GM11168 (cell line): Measurements from ENCODE around the gene SCFD1.
"Not testable (repeated sequence)": the region's sequence is repeated elsewhere in the genome, so short reads cannot be mapped to it uniquely, and the experiment has no call there.

Experiments
- in situ Hi-C: fragments of 300-500 bp; cut with MboI; formaldehyde crosslinking; loops from one replicate; pipeline ENCODE4 v1.12.0; 2022; ENCODE audit warnings: low sequenced_read_pairs; ENCODE audit not compliant: unreplicated experiment

SCFD1 gene

DNA sequence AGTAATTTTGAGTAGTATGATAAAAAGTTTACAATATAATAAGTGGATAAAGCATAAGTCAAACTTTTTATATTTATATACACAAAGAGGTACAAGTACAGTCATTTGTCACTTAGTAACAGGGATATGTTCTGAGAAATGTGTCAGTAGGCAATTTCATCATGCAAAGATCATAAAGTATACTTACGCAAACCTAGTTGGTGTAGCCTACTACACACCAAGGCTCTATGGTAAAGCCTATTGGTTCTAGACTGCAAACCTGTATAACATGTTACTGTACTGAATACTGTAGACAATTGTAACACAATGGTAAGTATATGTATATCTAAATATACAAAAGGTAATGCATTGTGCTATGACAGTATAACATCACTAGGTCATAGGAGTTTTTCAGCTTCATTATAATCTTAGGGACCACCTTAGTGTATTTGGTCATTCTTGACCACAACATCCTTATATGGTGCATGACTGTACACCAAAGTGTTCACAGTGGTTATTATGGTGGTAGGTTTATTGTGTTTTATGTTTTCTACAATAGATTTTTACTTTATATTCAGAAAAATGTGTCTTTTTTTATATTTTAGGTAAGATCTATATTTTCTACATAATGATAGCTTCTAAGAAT, 14.9 kb upstream of the SCFD1 start:
- in situ Hi-C loops: no loop called here

- in situ Hi-C loops: no loop called here
Observed at GRCh38 chr14:30608533-30609006, 13.5 kb upstream of the SCFD1 start.

DNA sequence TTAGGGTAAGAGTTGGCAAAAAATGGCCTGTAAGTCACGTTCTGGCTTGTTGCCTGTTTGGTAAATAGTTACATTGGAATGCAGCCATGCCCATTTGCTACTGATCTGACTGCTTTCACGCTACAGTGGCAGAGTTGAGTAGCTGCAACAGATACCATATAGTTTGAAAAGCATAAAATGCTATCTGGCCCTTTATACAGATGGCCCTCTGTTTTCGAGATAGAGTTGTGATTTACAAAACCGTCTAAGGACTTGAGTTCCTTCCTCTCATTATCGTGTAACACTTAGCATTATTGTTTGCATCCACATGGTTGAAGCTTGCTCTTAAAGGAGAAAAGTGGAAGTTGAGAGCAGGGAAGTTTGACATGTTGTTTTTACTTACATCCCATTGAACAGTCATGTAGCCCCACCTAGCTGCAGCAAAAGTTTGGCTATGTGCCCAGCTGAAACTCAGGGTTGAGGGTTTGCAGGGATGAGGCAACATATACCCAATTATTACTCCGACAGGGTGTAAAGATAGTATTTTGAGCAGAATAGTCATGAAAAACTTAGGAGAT, 11.3 kb upstream of the SCFD1 start:
- in situ Hi-C loops: no loop called here

- in situ Hi-C loops: no loop called here
Observed at GRCh38 chr14:30614155-30614554, 8.0 kb upstream of the SCFD1 start.

- in situ Hi-C loops: no loop called here
Observed at GRCh38 chr14:30620178-30620577, 1.9 kb upstream of the SCFD1 start.

DNA sequence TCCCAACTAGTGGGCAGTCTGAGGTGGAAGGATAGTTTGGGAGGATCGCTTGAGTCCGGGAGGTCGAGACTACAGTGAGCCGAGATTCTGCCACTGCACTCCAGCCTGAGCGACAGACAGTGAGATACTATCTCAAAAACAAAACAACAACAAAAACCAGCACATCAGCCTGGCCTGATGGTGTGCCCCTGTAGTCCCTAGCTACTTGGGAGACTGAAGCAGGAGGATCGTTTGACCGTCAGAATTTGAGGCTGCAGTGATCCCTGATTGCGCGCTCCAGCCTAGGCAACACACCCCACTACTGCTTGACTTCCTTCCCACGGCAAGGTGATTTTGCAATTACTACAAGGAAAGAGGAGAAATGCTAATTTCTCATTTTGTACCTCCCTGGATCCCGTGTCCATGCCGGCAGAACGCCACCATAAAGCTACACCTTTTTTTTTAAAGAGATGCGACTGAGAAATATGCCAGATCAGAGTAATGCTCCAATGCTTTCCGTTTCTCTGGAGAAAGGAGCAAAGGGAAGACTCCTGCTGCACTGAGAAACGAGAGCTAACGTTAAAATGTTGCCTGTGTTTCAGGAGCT, 672 bp upstream of the SCFD1 start:
- in situ Hi-C loops: no loop called here

DNA sequence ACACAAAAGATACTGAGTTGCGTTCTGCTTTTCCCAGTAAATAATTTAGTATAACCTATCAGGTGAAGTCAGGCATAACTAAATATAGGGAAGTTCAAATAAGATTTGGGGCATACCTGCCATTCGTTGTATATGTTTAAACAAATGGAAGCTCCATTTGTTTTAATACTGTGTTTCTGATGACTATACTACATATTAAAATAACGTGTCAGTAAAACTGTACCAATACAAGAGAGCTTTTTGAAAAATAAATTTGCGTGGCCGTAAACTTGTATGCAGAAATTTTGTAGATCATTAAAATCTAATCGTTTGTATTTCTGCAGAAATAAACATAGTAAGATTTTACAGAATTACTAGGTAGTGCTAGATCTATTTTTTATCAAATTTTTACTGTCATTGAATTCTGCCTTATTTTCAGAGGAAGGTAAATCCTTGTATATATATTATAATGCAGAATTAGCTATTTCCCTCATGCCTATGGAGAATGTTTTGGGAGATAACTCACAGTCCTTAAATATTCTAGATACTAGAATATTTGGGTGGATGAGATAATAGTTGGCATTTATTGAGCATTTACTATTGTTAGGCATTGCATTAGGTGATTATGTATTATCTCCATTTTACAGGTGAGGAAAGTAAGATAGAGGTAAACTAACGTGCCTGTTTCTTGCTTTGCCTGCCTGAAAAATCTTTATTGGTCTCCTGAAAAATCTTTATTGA, 1.5 kb downstream of the SCFD1 start:
- in situ Hi-C loops: no loop called here

DNA sequence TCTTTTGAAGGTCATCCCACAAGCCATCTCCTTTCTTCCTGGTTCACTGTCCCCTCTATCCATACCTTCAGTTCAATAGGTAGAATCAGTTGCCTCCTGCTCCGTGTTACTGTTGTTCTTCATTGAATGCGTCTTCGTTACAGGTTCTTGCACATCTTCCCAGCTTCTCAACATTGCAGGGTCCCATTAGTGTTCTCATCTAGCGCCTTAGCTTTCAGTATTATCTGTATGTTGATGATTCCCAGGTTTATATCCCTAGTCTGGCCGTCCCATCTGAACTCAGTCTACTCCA, 2.0 kb downstream of the SCFD1 start:
- in situ Hi-C loops: no loop called here

DNA sequence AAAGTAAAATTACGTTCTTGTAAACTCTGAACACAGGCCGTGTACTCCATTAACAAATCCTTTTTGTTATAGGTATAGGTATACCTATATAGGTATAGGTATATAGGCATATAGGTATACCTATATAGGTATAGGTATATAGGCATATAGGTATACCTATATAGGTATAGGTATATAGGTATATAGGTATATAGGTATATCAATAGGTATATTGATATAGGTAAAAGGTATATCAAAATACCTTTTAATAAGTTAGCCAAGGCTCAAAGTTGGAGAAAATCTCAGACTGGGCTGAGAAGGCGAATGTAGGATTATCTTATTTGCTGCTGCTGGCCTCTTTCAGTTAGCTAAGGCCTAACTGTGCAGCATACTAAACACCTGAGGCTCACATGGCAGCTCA, 3.4 kb downstream of the SCFD1 start:
- in situ Hi-C loops: no loop called here

- in situ Hi-C loops: not testable (repeated sequence)
Observed at GRCh38 chr14:30629432-30629831, 7.3 kb downstream of the SCFD1 start.

DNA sequence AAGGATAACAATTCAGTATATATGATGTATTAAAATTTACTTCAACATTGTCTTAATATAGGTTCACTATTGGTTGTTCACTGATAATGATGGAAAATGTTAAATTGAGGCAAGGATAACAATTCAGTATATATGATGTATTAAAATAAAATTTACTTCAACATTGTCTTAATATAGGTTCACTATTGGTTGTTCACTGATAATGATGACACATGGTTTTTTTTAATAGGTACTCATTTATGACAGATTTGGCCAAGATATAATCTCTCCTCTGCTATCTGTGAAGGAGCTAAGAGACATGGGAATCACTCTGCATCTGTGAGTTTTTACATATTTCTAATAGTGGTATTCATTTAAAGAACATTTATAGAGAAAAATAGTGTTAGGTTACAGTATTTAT, 8.1 kb downstream of the SCFD1 start:
- in situ Hi-C loops: no loop called here

DNA sequence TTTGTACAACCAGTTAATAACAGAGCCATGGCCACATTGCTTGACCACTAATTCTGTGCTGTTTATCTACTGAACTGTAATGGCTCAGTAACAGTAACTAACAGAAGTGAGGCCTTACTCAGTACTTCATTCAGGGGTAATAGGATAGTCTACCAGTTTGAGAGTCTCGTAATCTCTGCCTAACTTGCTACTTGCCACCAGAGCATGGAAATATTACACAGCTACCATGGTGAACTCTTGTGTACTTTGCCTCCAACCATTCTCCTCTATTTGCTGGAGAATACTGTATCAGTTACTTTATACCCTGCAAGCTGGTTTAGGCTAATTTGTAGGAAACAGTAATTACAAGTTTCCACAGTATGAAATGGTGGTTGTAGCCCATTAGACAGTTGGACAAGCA, 10.6 kb downstream of the SCFD1 start:
- in situ Hi-C loops: no loop called here

DNA sequence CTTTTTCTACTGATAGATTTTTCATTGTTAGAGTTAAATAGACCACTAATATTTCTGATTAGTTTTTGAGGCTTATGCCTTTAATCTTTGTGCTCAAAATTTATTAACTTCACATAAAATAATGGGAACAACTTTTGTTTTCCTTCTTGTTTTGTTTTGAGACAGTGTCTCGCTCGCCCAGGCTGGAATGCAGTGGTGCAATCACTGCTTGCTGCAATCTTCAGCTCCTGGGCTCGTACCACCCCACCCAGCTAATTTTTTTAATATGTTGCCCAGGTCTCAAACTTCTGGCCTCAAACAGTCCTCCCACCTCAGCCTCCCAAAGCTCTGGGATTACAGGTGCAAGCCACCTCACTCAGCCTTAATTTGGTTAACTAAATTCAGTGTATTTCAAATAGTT, 16.8 kb downstream of the SCFD1 start:
- in situ Hi-C loops: no loop called here

DNA sequence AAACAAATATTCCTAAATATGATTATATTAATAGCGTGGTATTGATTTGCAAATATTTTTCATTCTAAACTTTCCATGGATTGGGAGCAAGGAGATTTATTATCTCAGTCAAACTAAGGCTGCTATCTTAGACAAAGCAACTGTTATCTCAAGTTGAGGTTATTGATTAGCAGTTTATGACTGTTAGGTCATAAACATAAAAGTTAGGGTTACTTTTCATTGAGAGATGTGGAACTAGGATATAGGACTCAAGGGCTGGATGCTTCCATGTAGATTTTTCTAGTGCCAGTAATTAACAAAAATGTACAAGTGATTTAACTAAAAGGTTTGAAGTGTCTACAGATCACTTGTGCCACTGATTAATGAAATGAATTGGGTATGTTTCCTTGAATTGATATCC, 19.1 kb downstream of the SCFD1 start:
- in situ Hi-C loops: no loop called here

GRCh38 chr14:30644462-30644861, 22.3 kb downstream of the SCFD1 start:
- in situ Hi-C loops: not testable (repeated sequence)

DNA sequence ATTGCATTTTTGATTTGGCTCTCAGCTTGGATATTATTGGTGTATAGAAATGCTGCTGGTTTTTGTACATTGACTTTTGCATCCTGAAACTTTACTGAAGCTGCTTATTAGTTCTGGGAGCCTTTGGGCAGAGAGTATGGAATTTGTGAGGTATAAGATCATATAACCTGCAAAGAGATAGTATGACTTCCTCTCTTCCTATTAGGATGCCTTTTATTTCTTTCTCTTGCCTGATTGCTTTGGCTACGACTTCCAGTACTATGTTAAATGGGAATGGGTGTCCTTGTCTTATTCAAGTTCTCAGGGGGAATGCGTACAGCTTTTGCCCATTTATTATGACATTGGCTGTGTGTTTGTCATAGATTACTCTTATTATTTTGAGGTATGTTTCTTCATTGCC, 23.5 kb downstream of the SCFD1 start:
- in situ Hi-C loops: no loop called here

DNA sequence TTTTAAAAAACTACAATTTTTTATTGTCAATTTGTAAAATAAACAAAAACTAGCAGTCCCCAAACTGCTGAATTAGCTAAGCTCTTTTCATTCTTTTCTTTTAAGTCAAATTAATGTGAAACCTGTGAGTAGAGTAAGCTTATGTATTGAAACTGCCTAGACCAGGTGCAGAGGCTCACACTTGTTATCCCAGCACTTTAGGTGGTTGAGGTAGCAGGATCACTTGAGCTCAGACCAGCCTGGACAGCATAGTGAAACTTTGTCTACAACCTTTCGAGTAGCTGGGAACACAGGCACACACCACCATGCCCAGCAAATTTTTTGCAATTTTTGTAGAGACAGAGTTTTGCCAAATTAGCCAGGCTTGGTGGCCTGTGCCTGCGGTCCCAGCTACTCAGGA, 26.4 kb downstream of the SCFD1 start:
- in situ Hi-C loops: no loop called here

- in situ Hi-C loops: loop anchor here (10.0 kb wide), 1 partner anchor 253 kb away; no protein-coding TSS in a partner anchor
Observed at GRCh38 chr14:30651937-30652336, 29.8 kb downstream of the SCFD1 start.

GRCh38 chr14:30655124-30655523, 33.0 kb downstream of the SCFD1 start:
- in situ Hi-C loops: loop anchor here (10.0 kb wide), 1 partner anchor 250 kb away; no protein-coding TSS in a partner anchor

DNA sequence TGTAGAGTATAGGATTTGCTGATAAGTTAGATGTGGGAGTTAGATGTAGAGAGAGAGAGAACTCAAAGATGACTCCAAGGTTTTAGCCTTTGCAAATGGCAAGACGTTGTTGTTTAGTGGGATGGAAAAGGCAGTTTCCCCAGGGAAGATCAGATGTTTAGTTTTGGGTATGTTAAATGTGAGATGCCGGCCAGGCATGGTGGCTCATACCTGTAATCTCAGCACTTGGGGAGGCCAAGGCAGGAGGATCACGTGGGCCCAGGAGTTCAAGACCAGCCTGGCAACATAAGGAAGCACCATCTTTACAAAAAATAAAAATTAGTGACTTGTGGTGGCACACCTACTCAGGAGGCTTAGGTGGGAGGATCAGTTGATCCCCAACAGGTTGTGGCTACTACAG, 33.5 kb downstream of the SCFD1 start:
- in situ Hi-C loops: loop anchor here (10.0 kb wide), 1 partner anchor 249 kb away; no protein-coding TSS in a partner anchor

DNA sequence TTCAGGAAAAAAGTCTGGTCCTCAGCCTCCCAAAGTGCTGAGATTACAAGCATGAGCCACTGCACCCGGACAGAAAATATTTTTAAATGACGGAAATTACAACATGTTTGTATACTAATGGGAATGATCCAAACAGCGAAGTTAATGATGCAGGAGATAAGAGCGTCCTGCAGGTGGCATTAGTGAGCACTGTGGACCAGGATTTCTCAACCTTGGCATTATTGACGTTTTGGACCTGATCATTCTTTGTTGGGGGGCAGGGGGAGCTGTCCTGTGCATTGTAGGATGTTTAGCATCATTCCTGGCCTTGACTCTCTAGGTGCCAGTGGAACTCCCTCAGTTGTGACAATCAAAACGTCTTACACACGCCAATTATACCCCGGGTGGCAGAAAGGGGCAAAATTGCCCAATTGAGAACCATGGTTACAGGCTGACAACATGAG, 34.1 kb downstream of the SCFD1 start:
- in situ Hi-C loops: loop anchor here (10.0 kb wide), 1 partner anchor 249 kb away; no protein-coding TSS in a partner anchor
